Fibroblast of pulmonary artery (primary cell): ENCODE data around the gene LRTM2.

Source experiments
- DNase-seq: peaks from one replicate; pipeline ENCODE4 v3.0.0-alpha.2; 2010; ENCODE audit warnings: low read depth
- H3K4me3 ChIP-seq: replicated peaks from 2 replicates; pipeline ENCODE4 v1.5.1; 2011; ENCODE audit warnings: low read depth, mild to moderate bottlenecking, control low read depth, low read length, moderate library complexity
- CTCF ChIP-seq: IDR thresholded peaks from 2 replicates; pipeline ENCODE4 v1.5.1; 2011; ENCODE audit warnings: mild to moderate bottlenecking, control low read depth, low read length, inconsistent platforms; ENCODE audit errors: missing control alignments

LRTM2 gene

DNA sequence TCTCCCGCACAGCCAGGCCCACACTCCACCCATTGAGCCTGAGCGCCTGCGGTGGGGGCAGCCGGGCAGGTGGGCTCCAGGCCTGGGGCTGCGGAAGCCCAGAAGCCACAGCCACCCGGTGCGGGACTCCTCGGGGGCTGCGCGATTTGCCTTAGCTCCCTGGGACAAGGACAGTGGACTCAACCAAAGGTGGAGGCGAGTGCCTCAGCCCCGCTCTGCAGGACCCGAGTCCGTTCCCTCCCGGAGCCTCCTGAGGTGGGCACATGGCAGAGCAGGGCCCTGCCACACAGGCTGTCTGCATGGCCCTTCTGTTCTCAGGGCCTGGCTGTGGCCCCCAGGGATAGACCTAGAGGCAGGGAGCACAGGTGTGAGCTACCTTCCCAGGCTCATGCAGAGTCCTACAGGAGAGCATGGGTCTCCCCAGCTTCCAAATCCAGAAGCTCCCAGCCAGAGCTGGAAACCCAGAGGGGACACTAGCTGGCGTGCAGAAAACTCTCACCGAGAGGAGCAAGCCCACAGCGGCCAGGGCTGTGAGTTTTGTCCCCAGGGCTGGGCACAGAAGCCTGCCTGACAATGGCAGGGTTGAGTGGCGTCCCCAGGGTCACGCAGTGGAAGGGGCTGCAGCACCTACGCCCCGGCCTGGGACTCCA, 22.2 kb upstream of the LRTM2 start:
- no peak for DNase-seq
- TF ChIP-seq CTCF, result no peak
- no peak overlapping the region for H3K4me3 ChIP-seq

GRCh38 chr12:1798641-1799020, 21.7 kb upstream of the LRTM2 start:
- no peak overlapping the region for H3K4me3 ChIP-seq
- TF ChIP-seq CTCF, result no peak
- DNase-seq, result no peak

- TF ChIP-seq CTCF, result no peak
- H3K4me3 ChIP-seq, result no peak overlapping the region
- no peak for DNase-seq
Observed at GRCh38 chr12:1799051-1799881, 21.1 kb upstream of the LRTM2 start.

- TF ChIP-seq CTCF, result no peak
- no peak overlapping the region for H3K4me3 ChIP-seq
- DNase-seq, result no peak
Observed at GRCh38 chr12:1799882-1800400, 20.4 kb upstream of the LRTM2 start.

DNA sequence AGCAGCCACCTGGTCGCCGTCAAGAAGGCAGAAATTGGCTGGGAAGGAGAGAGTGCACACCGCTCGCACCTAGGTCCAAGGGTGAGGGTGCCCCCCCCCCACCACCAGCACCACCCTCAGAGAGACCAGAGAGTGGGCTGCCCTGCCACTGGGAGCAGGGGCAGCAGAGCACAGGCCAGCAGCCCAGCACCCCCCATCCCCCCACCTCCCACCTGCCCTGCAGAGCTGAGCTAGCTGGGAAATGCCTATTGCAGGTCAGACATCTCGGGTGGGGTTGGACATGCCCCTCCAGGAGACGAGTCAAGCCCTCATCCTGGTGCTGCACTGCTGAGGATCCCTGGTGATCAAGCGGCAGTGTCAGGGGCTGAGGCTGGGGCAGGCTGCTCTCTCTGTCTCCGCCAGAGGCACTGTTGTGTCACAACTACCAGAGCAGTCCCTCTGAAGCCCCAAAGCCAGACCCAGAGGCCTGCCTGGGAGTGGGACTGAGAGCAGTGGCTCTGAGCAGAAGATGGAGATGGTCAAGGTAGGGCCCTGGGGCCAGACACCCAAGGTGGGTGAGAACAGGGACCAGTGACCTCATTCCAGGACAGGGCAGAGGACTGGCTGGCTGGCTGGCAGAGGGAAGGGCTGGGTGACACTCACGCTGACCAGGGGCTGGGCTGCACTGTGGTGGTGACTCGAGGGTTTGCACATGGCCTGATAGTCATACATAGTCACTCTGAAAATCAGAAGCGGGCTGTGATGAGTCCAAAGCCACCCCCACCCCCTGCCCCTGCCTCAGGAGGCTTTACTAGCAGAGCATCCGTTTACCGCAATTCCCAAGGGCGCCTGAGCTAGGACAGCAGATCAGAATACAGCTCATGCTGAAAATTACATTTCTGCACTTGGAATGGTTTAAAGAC, 19.7 kb upstream of the LRTM2 start:
- no peak for DNase-seq
- H3K4me3 ChIP-seq, result no peak overlapping the region
- peak; percentile 31 for TF ChIP-seq CTCF

- no peak for TF ChIP-seq CTCF
- DNase-seq, result no peak
- no peak overlapping the region for H3K4me3 ChIP-seq
Observed at GRCh38 chr12:1801303-1801975, 18.9 kb upstream of the LRTM2 start.
